K562 (cell line): ENCODE measurements around the gene GALM. TPM values are rescaled to one million over a fixed set of nuclear protein-coding genes. Genes with fewer than 3 reads are reported as not detected.

Experiments
- CBX3 ChIP-seq, 2 experiments: IDR thresholded peaks; 1 replicate in 1 of 2; 2 replicates in 1 of 2; pipeline ENCODE4 v1.6.1; 2012; ENCODE audit warnings: inconsistent platforms in 2 of 2, low read length in 2 of 2, borderline replicate concordance in 1 of 2, control low read depth in 1 of 2
- ETV6 ChIP-seq, 3 experiments: fragments of 150-350 bp in 1 of 3; sonication (generic) in 1 of 3; formaldehyde crosslinking in 1 of 3; IDR thresholded peaks; 2 replicates each; pipeline versions ENCODE4 v1.6.1 to v1.8.0; 2014 to 2022; ENCODE audit warnings: borderline replicate concordance in 2 of 3, low read depth in 2 of 3, antibody characterized with exemption in 1 of 3, low read length in 1 of 3, mild to moderate bottlenecking in 1 of 3, missing genetic modification reagents in 1 of 3
- HDAC2 ChIP-seq: fragments of 450-650 bp; IDR thresholded peaks from 2 replicates; pipeline ENCODE4 v1.6.1; 2016; ENCODE audit warnings: mild to moderate bottlenecking
- HLTF ChIP-seq: fragments of 450-650 bp; IDR thresholded peaks from 2 replicates; pipeline ENCODE4 v1.6.1; 2016
- HNRNPUL1 ChIP-seq: fragments of 200-400 bp; formaldehyde crosslinking; IDR thresholded peaks from 2 replicates; pipeline ENCODE4 v1.6.1; 2017; ENCODE audit warnings: low read length
- L3MBTL2 ChIP-seq: fragments of 450-650 bp; IDR thresholded peaks from 2 replicates; pipeline ENCODE4 v1.6.1; 2016; ENCODE audit warnings: mild to moderate bottlenecking, moderate library complexity
- MAZ ChIP-seq, 2 experiments: fragments of 450-650 bp in 1 of 2; sonication (generic) in 1 of 2; formaldehyde crosslinking; IDR thresholded peaks in 1 of 2; conservative IDR thresholded peaks in 1 of 2; 2 replicates each; pipeline versions ENCODE4 v1.4.0 to v1.5.0; 2020; ENCODE audit warnings: mild to moderate bottlenecking in 1 of 2, missing genetic modification reagents in 1 of 2
- MYNN ChIP-seq, 2 experiments: sonication (generic); formaldehyde crosslinking in 1 of 2; IDR thresholded peaks; 2 replicates each; pipeline versions ENCODE4 v1.5.0 to v1.6.1; 2016 to 2020; ENCODE audit warnings: antibody characterized with exemption in 1 of 2, missing genetic modification reagents in 1 of 2
- SMAD1 ChIP-seq: fragments of 150-350 bp; IDR thresholded peaks from 2 replicates; pipeline ENCODE4 v1.6.1; 2014; ENCODE audit warnings: low read length, low read depth; ENCODE audit not compliant: partially characterized antibody
- SMARCB1 ChIP-seq: IDR thresholded peaks from 2 replicates; pipeline ENCODE4 v1.6.1; 2011; ENCODE audit warnings: improper control_type of control experiment, low read depth; ENCODE audit not compliant: insufficient read length
- TCF3 ChIP-seq: sonication (generic); formaldehyde crosslinking; IDR thresholded peaks from 2 replicates; pipeline ENCODE4 v1.4.0; 2020; ENCODE audit warnings: mild to moderate bottlenecking, missing genetic modification reagents
- ZNF57 ChIP-seq: fragments of 450-650 bp; formaldehyde crosslinking; IDR thresholded peaks from 2 replicates; pipeline ENCODE4 v1.4.0; 2020; ENCODE audit warnings: mild to moderate bottlenecking, moderate library complexity
- polyA plus RNA-seq, 8 experiments: library from polyadenylated mRNA; depleted of rRNA in 4 of 8; stranded (reverse) in 5 of 8; unstranded in 3 of 8; fragments of >200 nt; fragmentation: Nextera tagmentation in 2 of 8; fragmentation: Illumina TruSeq in 1 of 8; extraction: Ambion mirVana in 2 of 8; extraction: Trizol in 1 of 8; gene quantifications; 2 replicates each; pipeline versions ENCODE4 v1.2.1 to v1.2.3, GENCODE V29; 2011 to 2014; ENCODE audit warnings: inconsistent platforms in 1 of 8, missing spikeins in 1 of 8
- total RNA-seq, 7 experiments: library from RNA; depleted of rRNA in 6 of 7; stranded (reverse); fragments of >200 nt in 6 of 7; fragmentation: Illumina TruSeq in 2 of 7; extraction: Trizol in 2 of 7; gene quantifications; 2 replicates each; pipeline versions ENCODE4 v1.2.1 to v1.2.3, GENCODE V29; 2011 to 2021; ENCODE audit warnings: low replicate concordance in 1 of 7
- TF ChIP-seq, protein P1 (sequence below): fragments of 250-450 bp; sonication (Bioruptor Pico); IDR thresholded peaks from 2 replicates; pipeline ENCODE4 v1.8.0; 2021; ENCODE audit warnings: mild to moderate bottlenecking, moderate library complexity
- TF ChIP-seq, protein P2 (sequence below), 2 experiments: fragments of 450-650 bp; formaldehyde crosslinking in 1 of 2; IDR thresholded peaks; 2 replicates each; pipeline versions ENCODE4 v1.4.0 to v1.6.1; 2014 to 2020; ENCODE audit warnings: mild to moderate bottlenecking in 2 of 2, borderline replicate concordance in 1 of 2, low read depth in 1 of 2
- TF ChIP-seq, protein P3 (sequence below): fragments of 450-650 bp; IDR thresholded peaks from 2 replicates; pipeline ENCODE4 v1.6.1; 2016; ENCODE audit warnings: borderline replicate concordance

Gene GALM
- total and polyA plus RNA-seq, 9 of the 15 experiments (the other 6 are each of a cell fraction or from before 2014, with no cell fraction given): 22.1 to 51.7 (median 27.9) TPM

DNA sequence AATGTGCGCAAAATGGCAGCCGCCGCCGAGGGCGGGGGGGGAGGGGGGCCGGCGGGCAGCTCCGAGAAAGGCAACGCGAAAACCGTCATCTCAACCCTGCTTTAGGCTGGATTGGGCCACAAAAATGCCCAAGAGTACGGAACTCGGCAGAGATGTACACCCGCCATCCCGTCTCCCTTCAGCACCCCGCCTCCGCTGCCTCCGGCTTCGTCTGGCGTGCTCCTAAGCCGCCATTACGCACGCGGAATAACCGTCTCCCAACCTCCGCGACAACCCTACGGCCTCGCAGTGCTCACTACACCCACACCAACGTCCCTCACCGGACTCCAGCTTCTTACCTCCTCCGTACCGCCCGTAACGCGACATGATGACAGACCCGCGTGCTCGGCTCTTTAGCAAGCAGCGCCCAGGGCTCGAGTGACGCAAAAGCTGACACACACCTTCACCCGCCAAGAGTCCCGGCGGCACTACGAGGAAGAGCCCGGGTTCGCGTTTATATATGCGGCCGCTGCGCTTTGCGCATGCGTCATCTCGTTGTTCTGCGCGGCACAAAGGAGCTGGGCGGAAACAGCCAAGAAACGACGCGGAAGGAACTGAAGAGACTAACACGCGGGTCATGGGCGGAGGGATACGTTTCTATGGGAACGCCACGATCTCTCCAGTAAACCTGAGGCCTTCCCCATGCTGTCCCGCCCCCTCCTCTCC is 85.1 kb downstream of the GALM start, which contains the start of gene SRSF7 (continued):
- TF ChIP-seq, protein P1, sequence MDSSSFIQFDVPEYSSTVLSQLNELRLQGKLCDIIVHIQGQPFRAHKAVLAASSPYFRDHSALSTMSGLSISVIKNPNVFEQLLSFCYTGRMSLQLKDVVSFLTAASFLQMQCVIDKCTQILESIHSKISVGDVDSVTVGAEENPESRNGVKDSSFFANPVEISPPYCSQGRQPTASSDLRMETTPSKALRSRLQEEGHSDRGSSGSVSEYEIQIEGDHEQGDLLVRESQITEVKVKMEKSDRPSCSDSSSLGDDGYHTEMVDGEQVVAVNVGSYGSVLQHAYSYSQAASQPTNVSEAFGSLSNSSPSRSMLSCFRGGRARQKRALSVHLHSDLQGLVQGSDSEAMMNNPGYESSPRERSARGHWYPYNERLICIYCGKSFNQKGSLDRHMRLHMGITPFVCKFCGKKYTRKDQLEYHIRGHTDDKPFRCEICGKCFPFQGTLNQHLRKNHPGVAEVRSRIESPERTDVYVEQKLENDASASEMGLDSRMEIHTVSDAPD (CRISPR knock-in tag): no peak
- TF ChIP-seq ETV6 (IDR thresholded peaks at IDR 0.05; ENCODE audit: borderline replicate concordance in 1 of 2, low read depth in 2 of 2, low read length in 1 of 2) (no peak), ETV6 (CRISPR knock-in tag; IDR thresholded peaks at IDR 0.05; ENCODE audit: borderline replicate concordance) (peak; percentile 96), TCF3 (CRISPR knock-in tag) (no peak; the same call in 1 of the 2 replicates), SMAD1 (peak; percentile 99), SMARCB1 (no peak), L3MBTL2 (peak; percentile 92), HDAC2 (peak; percentile 86), ZNF57 (CRISPR knock-in tag) (no peak), HLTF (peak; percentile 94), HNRNPUL1 (no peak; the same call in 1 of the 2 replicates), CBX3 (IDR thresholded peaks at IDR 0.05; ENCODE audit: borderline replicate concordance in 1 of 2, low read length in 2 of 2) (peak in 1 of 2 experiments; percentile 55; a peak in 2 of 3 replicates), MYNN (IDR thresholded peaks at IDR 0.05) (peak; percentile 68), MYNN (CRISPR knock-in tag; IDR thresholded peaks at IDR 0.05) (no peak), MAZ (CRISPR knock-in tag; conservative IDR thresholded peaks at IDR 0.05 in 1 of 2, IDR thresholded peaks at IDR 0.05 in 1 of 2) (peak in 1 of 2 experiments; percentile 93; a peak in 3 of 4 replicates)
- TF ChIP-seq, protein P2, sequence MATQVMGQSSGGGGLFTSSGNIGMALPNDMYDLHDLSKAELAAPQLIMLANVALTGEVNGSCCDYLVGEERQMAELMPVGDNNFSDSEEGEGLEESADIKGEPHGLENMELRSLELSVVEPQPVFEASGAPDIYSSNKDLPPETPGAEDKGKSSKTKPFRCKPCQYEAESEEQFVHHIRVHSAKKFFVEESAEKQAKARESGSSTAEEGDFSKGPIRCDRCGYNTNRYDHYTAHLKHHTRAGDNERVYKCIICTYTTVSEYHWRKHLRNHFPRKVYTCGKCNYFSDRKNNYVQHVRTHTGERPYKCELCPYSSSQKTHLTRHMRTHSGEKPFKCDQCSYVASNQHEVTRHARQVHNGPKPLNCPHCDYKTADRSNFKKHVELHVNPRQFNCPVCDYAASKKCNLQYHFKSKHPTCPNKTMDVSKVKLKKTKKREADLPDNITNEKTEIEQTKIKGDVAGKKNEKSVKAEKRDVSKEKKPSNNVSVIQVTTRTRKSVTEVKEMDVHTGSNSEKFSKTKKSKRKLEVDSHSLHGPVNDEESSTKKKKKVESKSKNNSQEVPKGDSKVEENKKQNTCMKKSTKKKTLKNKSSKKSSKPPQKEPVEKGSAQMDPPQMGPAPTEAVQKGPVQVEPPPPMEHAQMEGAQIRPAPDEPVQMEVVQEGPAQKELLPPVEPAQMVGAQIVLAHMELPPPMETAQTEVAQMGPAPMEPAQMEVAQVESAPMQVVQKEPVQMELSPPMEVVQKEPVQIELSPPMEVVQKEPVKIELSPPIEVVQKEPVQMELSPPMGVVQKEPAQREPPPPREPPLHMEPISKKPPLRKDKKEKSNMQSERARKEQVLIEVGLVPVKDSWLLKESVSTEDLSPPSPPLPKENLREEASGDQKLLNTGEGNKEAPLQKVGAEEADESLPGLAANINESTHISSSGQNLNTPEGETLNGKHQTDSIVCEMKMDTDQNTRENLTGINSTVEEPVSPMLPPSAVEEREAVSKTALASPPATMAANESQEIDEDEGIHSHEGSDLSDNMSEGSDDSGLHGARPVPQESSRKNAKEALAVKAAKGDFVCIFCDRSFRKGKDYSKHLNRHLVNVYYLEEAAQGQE (IDR thresholded peaks at IDR 0.05; ENCODE audit: borderline replicate concordance): no peak
- TF ChIP-seq, protein P2 (CRISPR knock-in tag; IDR thresholded peaks at IDR 0.05; ENCODE audit: low read depth): peak; percentile 78
- TF ChIP-seq, protein P3, sequence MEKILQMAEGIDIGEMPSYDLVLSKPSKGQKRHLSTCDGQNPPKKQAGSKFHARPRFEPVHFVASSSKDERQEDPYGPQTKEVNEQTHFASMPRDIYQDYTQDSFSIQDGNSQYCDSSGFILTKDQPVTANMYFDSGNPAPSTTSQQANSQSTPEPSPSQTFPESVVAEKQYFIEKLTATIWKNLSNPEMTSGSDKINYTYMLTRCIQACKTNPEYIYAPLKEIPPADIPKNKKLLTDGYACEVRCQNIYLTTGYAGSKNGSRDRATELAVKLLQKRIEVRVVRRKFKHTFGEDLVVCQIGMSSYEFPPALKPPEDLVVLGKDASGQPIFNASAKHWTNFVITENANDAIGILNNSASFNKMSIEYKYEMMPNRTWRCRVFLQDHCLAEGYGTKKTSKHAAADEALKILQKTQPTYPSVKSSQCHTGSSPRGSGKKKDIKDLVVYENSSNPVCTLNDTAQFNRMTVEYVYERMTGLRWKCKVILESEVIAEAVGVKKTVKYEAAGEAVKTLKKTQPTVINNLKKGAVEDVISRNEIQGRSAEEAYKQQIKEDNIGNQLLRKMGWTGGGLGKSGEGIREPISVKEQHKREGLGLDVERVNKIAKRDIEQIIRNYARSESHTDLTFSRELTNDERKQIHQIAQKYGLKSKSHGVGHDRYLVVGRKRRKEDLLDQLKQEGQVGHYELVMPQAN: peak; percentile 96
